Measurements from ENCODE around the gene COL17A1. TPM values are rescaled to one million over a fixed set of nuclear protein-coding genes. Genes with fewer than 3 reads are reported as not detected.

The COL17A1 gene
- not detected for total RNA-seq

DNA sequence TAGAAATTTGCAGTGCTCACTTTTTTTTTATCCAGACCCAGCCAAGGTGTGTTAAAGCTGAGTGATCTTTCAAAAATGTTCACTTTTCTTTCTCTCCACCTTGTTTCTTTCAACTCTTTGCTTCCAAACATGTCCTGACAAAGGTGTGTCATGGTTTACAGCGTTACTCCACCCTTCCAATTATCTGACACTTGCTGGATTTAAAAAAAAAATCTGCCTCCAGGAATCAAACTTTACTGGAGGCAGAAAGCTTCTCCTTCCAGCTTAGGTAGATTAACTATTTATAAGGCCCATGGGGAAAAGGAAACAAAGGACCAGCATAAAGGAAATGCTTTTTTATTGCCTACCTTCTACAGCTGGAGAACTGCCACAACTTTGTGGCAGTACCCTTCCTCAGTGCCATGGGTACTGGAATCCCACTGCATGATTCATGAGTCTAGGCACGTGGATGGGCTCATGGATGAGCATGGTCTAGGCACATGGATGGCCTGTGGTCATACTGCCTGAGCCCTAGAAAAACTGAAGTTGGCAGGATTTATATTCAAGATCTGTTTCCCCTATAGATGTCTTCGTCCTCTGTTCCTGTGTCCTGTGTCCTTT lies at the start of gene COL17A1:
COL17A1 (minus strand) TSS at position 80 of the 600 bp plus-strand sequence. CDS start 5,207 bp downstream, outside the sequence.
- no peaks in the 10 kb centered on the region for H3K36me3 Mint-ChIP-seq

DNA sequence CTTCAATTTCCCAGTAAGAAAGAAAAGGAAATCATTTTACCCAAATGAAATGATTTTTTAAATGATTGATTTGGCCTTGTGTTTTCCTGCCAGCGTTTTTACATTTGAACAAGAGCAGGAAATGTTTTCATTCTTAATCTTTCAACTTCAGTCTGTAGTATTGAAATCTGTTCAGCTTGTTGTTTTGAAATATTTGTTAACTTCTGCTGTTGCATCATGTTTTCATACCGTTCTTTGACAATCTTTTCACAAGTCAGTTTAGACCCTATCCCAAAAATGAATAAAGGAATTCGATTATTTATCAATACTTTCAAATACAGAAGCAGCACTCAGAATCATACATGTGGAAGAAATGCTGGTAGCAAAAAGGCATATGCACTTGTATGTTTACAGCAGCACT lies 44.4 kb upstream of the COL17A1 start:
- H3K27ac Mint-ChIP-seq = no peak overlapping the region
- ATAC-seq = no peak
- no peaks in the 10 kb centered on the region for H3K9me3 Mint-ChIP-seq
- peaks cover 3 to 8% of the 10 kb centered on the region in 2 donors for H3K4me1 Mint-ChIP-seq (ENCODE audit: low read depth in 2 of 2)
- peaks cover 16 to 21% of the 10 kb centered on the region in 2 donors for H3K27me3 Mint-ChIP-seq
- H3K36me3 Mint-ChIP-seq = no peaks in the 10 kb centered on the region
- no peak overlapping the region for H3K4me3 Mint-ChIP-seq
- no peak for DNase-seq (ENCODE audit: low spot score)

More for the DNA sequence above, at the start of gene COL17A1:
- ATAC-seq (no peak), DNase-seq (ENCODE audit: low spot score) (no peak)
- Mint-ChIP-seq H3K4me3 (no peak within 1 kb of the TSS), H3K27me3 (peaks cover 0 to 5% of the 10 kb centered on the region in 2 donors), H3K27ac (no peak within 1 kb of the TSS), H3K9me3 (no peaks in the 10 kb centered on the region), H3K4me1 (ENCODE audit: low read depth in 2 of 2) (no peaks in the 10 kb centered on the region)

- peaks cover 5 to 8% of the 10 kb centered on the region in 2 donors for H3K27me3 Mint-ChIP-seq
- H3K4me3 Mint-ChIP-seq = no peak overlapping the region
- H3K4me1 Mint-ChIP-seq (ENCODE audit: low read depth in 2 of 2) = peaks cover 10 to 15% of the 10 kb centered on the region in 2 donors
- no peaks in the 10 kb centered on the region for H3K9me3 Mint-ChIP-seq
- ATAC-seq (no peak), DNase-seq (ENCODE audit: low spot score) (no peak)
- H3K27ac Mint-ChIP-seq = no peak overlapping the region
- H3K36me3 Mint-ChIP-seq = no peaks in the 10 kb centered on the region
These were observed 42.5 kb upstream of the COL17A1 start for GRCh38 chr10:104128214-104128613.

DNA sequence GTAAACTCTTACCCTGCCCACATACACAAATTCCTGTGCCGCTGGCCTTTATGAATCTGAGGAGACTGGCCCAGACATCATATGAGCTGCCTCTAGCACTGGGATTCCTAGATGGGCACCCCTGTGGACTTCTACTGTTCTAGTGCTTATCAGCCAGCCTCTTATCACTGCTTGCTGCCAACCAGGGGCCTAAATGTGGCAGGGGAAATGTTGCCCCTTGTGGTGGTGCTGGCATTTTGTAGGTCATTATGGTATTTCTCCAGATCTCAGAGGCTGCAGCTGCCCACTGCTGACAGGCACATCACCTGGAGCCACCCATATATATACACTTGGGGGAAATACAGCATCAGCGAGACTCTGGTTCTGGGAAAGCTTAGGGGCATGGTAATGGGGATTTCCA lies 41.7 kb upstream of the COL17A1 start:
- H3K4me3 Mint-ChIP-seq = no peak overlapping the region
- peaks cover 18 to 20% of the 10 kb centered on the region in 2 donors for H3K4me1 Mint-ChIP-seq (ENCODE audit: low read depth in 2 of 2)
- H3K27ac Mint-ChIP-seq = peak overlapping the region in 1 of 2 donors; percentile 31
- DNase-seq (ENCODE audit: low spot score) (no peak), ATAC-seq (peak in 1 of 2 donors; percentile 48)
- H3K9me3 Mint-ChIP-seq = no peaks in the 10 kb centered on the region
- H3K27me3 Mint-ChIP-seq = no peaks in the 10 kb centered on the region
- H3K36me3 Mint-ChIP-seq = no peaks in the 10 kb centered on the region

DNA sequence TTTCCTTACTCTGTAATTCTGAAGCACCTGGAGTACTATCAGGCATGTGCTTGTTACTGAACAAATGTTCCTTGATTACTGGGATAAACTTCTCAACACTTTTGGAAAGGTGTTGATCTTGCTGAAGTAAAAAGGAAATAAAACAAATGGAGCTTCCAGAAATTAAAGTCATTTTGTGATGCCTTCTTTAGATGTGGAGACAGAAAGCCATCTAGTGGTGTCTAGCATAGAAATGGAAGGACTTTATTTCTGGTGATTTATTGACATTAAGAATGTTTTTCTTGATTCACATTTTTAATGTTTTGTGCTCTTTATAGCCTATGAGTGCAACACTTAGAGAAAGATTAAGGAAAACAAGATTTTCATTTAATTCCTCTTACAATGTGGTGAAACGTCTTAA lies 37.7 kb upstream of the COL17A1 start:
- Mint-ChIP-seq H3K27ac (peak overlapping the region in 1 of 2 donors; percentile 29), H3K4me3 (peak overlapping the region; percentile 84), H3K27me3 (no peaks in the 10 kb centered on the region), H3K9me3 (no peaks in the 10 kb centered on the region), H3K36me3 (no peaks in the 10 kb centered on the region), H3K4me1 (ENCODE audit: low read depth in 2 of 2) (peaks cover 26 to 30% of the 10 kb centered on the region in 2 donors)
- DNase-seq (ENCODE audit: low spot score) (no peak), ATAC-seq (no peak)

DNA sequence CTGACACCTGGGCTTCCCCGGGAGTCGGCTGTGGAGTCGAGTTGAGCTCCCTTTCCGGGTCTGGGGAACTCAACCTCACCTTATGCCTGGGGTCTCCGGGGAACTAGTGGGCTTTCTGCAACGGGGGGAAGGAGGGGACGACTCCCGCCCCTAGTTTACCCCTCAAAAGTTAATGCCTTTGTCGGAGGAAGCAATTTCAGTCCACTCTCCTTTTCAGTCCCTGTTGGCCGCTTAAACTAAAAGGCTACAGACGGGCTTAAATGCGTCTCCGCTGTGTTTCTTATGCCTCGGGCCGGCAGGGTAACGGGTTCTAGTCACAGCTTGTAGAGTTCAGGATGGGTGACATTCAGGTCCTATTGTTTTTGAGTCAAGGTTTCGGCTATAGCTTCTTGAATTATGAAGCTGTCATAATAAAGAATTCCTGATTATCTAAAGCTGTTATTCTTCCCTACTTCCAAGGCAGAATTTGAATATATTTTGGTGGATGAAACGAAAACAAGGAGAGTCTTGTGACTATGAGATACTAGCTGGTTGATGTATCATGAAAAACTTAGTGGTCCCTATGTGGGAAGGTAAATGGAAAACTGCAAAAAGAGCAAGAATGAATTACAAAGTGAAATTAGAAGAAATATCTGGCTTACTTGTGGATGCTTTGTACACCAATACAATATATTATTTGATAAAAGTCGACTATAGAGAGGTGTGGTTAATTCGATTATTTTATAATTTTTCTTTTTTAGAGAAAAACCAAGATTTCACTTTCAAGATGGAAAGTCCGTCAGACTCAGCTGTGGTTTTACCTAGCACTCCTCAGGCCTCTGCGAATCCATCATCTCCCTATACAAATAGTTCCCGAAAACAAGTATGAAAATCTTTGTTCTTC lies 36.8 kb upstream of the COL17A1 start:
- Mint-ChIP-seq H3K27ac (peak overlapping the region; percentile 94 to 99), H3K4me3 (peak overlapping the region; percentile 84), H3K27me3 (no peaks in the 10 kb centered on the region), H3K4me1 (ENCODE audit: low read depth in 2 of 2) (peaks cover 26 to 28% of the 10 kb centered on the region in 2 donors), H3K9me3 (no peaks in the 10 kb centered on the region), H3K36me3 (no peaks in the 10 kb centered on the region)
- ATAC-seq (no peak), DNase-seq (ENCODE audit: low spot score) (no peak)

- ATAC-seq = peak; percentile 97 to 98
- H3K27ac Mint-ChIP-seq = peak within 1 kb of the TSS; percentile 94 to 99
- peak within 1 kb of the TSS; percentile 84 for H3K4me3 Mint-ChIP-seq
- H3K27me3 Mint-ChIP-seq = peaks cover 0 to 3% of the 10 kb centered on the region in 2 donors
- peak; percentile 100 for DNase-seq (ENCODE audit: low spot score)
- no peaks in the 10 kb centered on the region for H3K36me3 Mint-ChIP-seq
- no peaks in the 10 kb centered on the region for H3K9me3 Mint-ChIP-seq
- H3K4me1 Mint-ChIP-seq (ENCODE audit: low read depth in 2 of 2) = peaks cover 25 to 26% of the 10 kb centered on the region in 2 donors
These were observed 36.0 kb upstream of the COL17A1 start, which contains the start of gene SFR1 for GRCh38 chr10:104121485-104122224. Gene SFR1, plus strand, starts transcription at chr10:104122171. Its CDS starts 13 bp downstream, at chr10:104122184.

- Mint-ChIP-seq H3K27me3 (peaks cover 0 to 3% of the 10 kb centered on the region in 2 donors), H3K4me3 (peak overlapping the region; percentile 84), H3K4me1 (ENCODE audit: low read depth in 2 of 2) (peaks cover 25 to 26% of the 10 kb centered on the region in 2 donors), H3K27ac (peak overlapping the region; percentile 94 to 99), H3K36me3 (no peaks in the 10 kb centered on the region), H3K9me3 (no peaks in the 10 kb centered on the region)
- ATAC-seq (peak; percentile 60 to 78), DNase-seq (ENCODE audit: low spot score) (peak; percentile 95)
These were observed 35.3 kb upstream of the COL17A1 start for GRCh38 chr10:104120903-104121484.

- ATAC-seq = no peak
- DNase-seq (ENCODE audit: low spot score) = no peak
- H3K27me3 Mint-ChIP-seq = peaks cover 0 to 3% of the 10 kb centered on the region in 2 donors
- peak overlapping the region; percentile 84 for H3K4me3 Mint-ChIP-seq
- peak overlapping the region; percentile 94 to 99 for H3K27ac Mint-ChIP-seq
- H3K9me3 Mint-ChIP-seq = no peaks in the 10 kb centered on the region
- H3K4me1 Mint-ChIP-seq (ENCODE audit: low read depth in 2 of 2) = peaks cover 25 to 26% of the 10 kb centered on the region in 2 donors
- H3K36me3 Mint-ChIP-seq = no peaks in the 10 kb centered on the region
These were observed 34.8 kb upstream of the COL17A1 start for GRCh38 chr10:104120512-104120902.

GRCh38 chr10:104119996-104120395 lies 34.3 kb upstream of the COL17A1 start:
- Mint-ChIP-seq H3K27me3 (peaks cover 0 to 5% of the 10 kb centered on the region in 2 donors), H3K9me3 (no peaks in the 10 kb centered on the region), H3K27ac (peak overlapping the region; percentile 94 to 99), H3K4me1 (ENCODE audit: low read depth in 2 of 2) (peaks cover 22 to 23% of the 10 kb centered on the region in 2 donors), H3K36me3 (no peaks in the 10 kb centered on the region), H3K4me3 (peak overlapping the region; percentile 84)
- DNase-seq (ENCODE audit: low spot score) = no peak
- ATAC-seq = no peak

- Mint-ChIP-seq H3K4me3 (no peak overlapping the region), H3K27me3 (peaks cover 5 to 6% of the 10 kb centered on the region in 2 donors), H3K4me1 (ENCODE audit: low read depth in 2 of 2) (peaks cover 13 to 16% of the 10 kb centered on the region in 2 donors), H3K9me3 (no peaks in the 10 kb centered on the region), H3K27ac (no peak overlapping the region), H3K36me3 (no peaks in the 10 kb centered on the region)
- no peak for ATAC-seq
- no peak for DNase-seq (ENCODE audit: low spot score)
These were observed 32.2 kb upstream of the COL17A1 start for GRCh38 chr10:104117839-104118323.

GRCh38 chr10:104113376-104113956 lies 27.8 kb upstream of the COL17A1 start:
- Mint-ChIP-seq H3K27ac (no peak overlapping the region), H3K4me1 (ENCODE audit: low read depth in 2 of 2) (peaks cover 0 to 9% of the 10 kb centered on the region in 2 donors), H3K4me3 (no peak overlapping the region), H3K9me3 (no peaks in the 10 kb centered on the region), H3K27me3 (peaks cover 17 to 29% of the 10 kb centered on the region in 2 donors), H3K36me3 (no peaks in the 10 kb centered on the region)
- no peak for ATAC-seq
- no peak for DNase-seq (ENCODE audit: low spot score)
